ENCODE results near the gene FOSB.
"Not testable (repeated sequence)": the region's sequence is repeated elsewhere in the genome, so short reads cannot be mapped to it uniquely, and the experiment has no call there.

FOSB gene

GRCh38 chr19:45505996-45506245, 38.1 kb downstream of the FOSB start:
- no peak for DNase-seq (ENCODE audit: low read depth, low spot score)

GRCh38 chr19:45506246-45506988, 38.6 kb downstream of the FOSB start:
- no peak for DNase-seq (ENCODE audit: low read depth, low spot score)

GRCh38 chr19:45506989-45507871, 39.4 kb downstream of the FOSB start, which contains the start of gene VASP:
TSS of gene VASP (plus strand) at chr19:45507479. CDS start at chr19:45507772, 293 bp downstream.
- no peak for DNase-seq (ENCODE audit: low read depth, low spot score)

GRCh38 chr19:45507872-45508416, 40.1 kb downstream of the FOSB start:
- DNase-seq (ENCODE audit: low read depth, low spot score) = no peak

- DNase-seq (ENCODE audit: low read depth, low spot score) = no peak
These were observed 40.6 kb downstream of the FOSB start for GRCh38 chr19:45508417-45508860.

GRCh38 chr19:45508861-45509691, 41.3 kb downstream of the FOSB start:
- no peak for DNase-seq (ENCODE audit: low read depth, low spot score)

- no peak for DNase-seq (ENCODE audit: low read depth, low spot score)
These were observed 41.9 kb downstream of the FOSB start for GRCh38 chr19:45509692-45510015.

GRCh38 chr19:45510352-45510751, 42.6 kb downstream of the FOSB start:
- DNase-seq (ENCODE audit: low read depth, low spot score) = not testable (repeated sequence)

- DNase-seq (ENCODE audit: low read depth, low spot score) = no peak
These were observed 43.3 kb downstream of the FOSB start for GRCh38 chr19:45511074-45511473.

- DNase-seq (ENCODE audit: low read depth, low spot score) = no peak
These were observed 45.2 kb downstream of the FOSB start for GRCh38 chr19:45512881-45513483.

GRCh38 chr19:45514376-45515051, 46.7 kb downstream of the FOSB start:
- no peak for DNase-seq (ENCODE audit: low read depth, low spot score)

GRCh38 chr19:45515081-45515624, 47.4 kb downstream of the FOSB start:
- no peak for DNase-seq (ENCODE audit: low read depth, low spot score)

- no peak for DNase-seq (ENCODE audit: low read depth, low spot score)
These were observed 48.1 kb downstream of the FOSB start for GRCh38 chr19:45515807-45516401.

GRCh38 chr19:45517238-45517637, 49.4 kb downstream of the FOSB start:
- no peak for DNase-seq (ENCODE audit: low read depth, low spot score)

- DNase-seq (ENCODE audit: low read depth, low spot score) = no peak
These were observed 50.1 kb downstream of the FOSB start for GRCh38 chr19:45517641-45518468.

- DNase-seq (ENCODE audit: low read depth, low spot score) = no peak
These were observed 50.7 kb downstream of the FOSB start for GRCh38 chr19:45518469-45518826.

GRCh38 chr19:45522010-45522941, 54.5 kb downstream of the FOSB start:
- DNase-seq (ENCODE audit: low read depth, low spot score) = no peak

- DNase-seq (ENCODE audit: low read depth, low spot score) = peak; percentile 78
These were observed 56.0 kb downstream of the FOSB start for GRCh38 chr19:45523642-45524256.
